ENCODE data around the gene COA7.
A peak's percentile ranks its signal among the peaks of the same experiment; 100 is the strongest.

Gene COA7

GRCh38 chr1:52669696-52670095 is 28.5 kb downstream of the COA7 start:
- no peak for DNase-seq (ENCODE audit: low spot score)

DNA sequence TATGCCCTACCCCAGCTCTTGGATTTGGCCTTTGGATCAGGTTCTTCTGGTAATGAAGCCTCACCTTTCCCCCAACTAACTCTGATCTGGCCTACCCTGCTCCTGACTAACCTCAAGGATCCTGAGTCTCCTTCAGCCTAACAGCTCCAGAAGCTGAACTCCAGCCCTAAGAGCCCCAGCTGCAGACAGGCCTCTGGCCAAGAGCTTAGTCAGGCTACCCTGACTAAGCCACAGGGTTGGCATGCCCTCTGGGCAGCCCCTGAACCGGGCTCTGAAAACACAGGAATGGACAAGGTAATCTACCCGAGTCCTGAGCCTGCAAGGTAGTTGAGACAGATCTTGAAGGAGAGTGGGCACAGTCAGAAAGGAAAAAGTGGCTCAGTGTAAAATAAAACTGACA is 29.4 kb downstream of the COA7 start:
- DNase-seq (ENCODE audit: low spot score), result no peak

GRCh38 chr1:52667984-52668383 is 30.2 kb downstream of the COA7 start:
- no peak for DNase-seq (ENCODE audit: low spot score)

- DNase-seq (ENCODE audit: low spot score), result no peak
These were observed 30.9 kb downstream of the COA7 start for GRCh38 chr1:52667290-52667689.

- no peak for DNase-seq (ENCODE audit: low spot score)
These were observed 32.9 kb downstream of the COA7 start for GRCh38 chr1:52665006-52665941.

GRCh38 chr1:52663716-52664115 is 34.4 kb downstream of the COA7 start:
- DNase-seq (ENCODE audit: low spot score), result no peak

GRCh38 chr1:52662645-52663313 is 35.4 kb downstream of the COA7 start:
- DNase-seq (ENCODE audit: low spot score), result no peak

GRCh38 chr1:52660807-52661206 is 37.3 kb downstream of the COA7 start:
- DNase-seq (ENCODE audit: low spot score), result no peak

DNA sequence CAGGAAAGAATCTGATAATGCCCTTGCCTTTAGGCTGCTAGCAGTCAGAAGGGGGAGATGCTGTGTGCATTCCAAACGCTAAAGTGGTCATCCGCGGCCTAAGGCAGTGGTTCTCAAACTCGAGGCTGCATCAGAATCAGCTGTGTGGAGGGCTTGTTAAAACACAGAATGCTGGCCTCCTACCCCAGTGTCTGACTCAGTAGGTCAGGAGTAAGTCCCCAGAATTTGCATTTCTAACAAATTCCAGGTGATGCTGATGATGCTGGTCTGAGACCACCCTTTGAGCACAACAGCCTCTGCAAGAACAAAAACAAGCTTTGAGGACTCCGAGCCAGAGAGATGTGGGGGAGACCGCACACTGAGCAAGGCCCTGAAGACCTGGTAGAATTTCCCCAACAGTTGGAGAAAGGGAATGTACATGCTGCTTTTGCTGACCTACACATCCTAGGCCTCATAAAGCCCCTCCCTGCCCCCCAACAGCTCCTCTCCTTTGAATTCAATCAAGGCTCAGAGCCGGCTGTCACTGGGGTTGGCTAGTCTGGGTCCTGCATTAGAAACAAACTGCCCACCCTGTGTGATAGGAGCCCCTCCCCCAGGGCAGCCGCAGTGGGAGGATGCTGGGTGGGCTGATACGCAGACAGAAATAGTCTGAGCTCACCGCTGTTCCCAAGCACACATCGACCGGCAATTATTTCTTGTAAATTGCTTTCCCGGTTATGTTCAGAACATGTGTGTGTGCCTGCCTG is 38.1 kb downstream of the COA7 start:
- DNase-seq (ENCODE audit: low spot score), result no peak

DNA sequence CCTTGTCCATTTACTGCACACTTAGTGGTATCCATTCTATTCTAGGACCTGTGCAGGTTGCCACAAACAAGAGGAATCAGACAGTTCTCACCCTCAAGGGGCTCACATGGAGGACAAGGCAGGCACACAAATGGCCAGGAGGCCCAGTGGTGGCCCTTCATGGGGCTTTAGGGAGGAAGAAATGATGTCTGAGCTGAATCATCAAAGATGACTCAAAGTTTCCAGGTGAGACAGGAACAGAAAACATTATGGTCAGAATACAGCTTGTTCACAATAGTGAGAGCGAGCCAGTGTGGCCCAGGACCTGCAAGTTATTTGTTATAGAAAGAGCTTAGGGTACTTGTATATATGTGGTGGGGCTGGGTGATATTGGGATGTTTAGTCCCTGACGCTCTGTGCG is 38.8 kb downstream of the COA7 start:
- no peak for DNase-seq (ENCODE audit: low spot score)

DNA sequence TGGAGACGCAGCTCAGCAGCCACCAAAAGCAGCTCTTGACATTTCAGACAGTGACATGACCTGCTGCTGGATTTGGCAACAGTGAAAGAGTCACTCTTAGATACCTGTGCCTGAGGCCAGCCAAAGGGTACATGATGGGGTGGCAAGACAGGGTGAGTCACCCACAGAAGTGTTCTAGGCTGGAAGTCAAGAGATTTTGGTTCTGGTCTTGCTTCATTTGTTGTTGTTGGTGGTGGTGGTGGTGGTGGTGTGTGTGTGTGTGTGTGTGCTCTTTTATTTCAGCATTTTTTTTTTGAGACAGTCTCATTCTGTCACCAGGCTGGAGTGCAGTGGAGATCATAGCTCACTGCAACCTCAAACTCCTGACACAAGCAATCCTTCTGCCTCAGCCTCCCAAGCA is 39.4 kb downstream of the COA7 start:
- no peak for DNase-seq (ENCODE audit: low spot score)

- DNase-seq (ENCODE audit: low spot score), result no peak
These were observed 40.4 kb downstream of the COA7 start for GRCh38 chr1:52657702-52658101.

- no peak for DNase-seq (ENCODE audit: low spot score)
These were observed 44.1 kb downstream of the COA7 start for GRCh38 chr1:52654063-52654462.

DNA sequence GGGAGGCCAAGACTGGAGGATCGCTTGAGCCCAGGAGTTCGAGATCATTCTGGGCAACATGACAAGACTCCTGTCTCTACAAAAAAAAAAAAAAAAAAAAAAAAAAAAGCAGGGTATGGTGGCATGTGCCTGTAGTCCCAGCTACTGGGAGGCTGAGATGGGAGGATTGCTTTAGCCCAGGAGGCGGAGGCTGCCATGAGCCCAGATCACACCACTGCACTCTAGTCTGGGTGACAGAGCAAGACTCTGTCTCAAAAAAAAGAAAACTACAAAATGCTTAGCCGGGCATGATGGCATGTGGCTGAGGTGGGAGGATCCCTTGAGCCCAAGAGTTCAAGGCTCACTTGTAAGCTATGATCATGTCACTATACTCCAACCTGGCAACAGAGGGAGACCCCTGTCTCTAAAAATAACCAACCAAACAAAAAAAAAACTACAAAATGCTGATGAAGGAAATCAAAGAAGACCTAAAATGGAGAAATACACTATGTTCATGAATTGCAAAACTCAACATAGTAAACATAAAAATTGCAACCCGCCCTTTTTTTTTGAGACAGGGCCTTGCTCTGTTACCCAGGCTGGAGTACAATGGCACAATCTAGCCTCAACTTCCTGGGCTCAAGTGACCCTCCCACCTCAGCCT is 44.8 kb downstream of the COA7 start:
- DNase-seq (ENCODE audit: low spot score), result no peak

DNA sequence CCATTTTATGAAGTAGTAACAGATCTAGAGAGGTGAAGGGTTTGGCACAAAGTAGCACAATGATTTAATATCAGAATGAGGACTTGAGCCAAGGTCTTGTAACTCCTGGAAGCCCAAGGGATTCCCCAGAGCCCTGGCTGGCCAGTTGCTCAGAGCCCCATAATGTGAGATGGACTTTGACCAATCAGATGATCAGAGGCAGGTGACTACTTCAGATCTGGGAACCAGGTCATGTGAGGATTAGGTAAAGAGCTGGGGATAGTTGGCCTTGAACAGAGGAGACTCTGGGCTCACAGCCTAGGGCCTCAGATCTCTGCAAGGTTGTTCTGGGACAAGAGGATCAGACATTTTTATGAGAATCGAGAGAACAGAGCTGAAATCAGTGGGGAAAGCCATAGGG is 46.2 kb downstream of the COA7 start:
- DNase-seq (ENCODE audit: low spot score), result no peak

GRCh38 chr1:52645261-52645660 is 52.9 kb downstream of the COA7 start:
- DNase-seq (ENCODE audit: low spot score), result no peak

DNA sequence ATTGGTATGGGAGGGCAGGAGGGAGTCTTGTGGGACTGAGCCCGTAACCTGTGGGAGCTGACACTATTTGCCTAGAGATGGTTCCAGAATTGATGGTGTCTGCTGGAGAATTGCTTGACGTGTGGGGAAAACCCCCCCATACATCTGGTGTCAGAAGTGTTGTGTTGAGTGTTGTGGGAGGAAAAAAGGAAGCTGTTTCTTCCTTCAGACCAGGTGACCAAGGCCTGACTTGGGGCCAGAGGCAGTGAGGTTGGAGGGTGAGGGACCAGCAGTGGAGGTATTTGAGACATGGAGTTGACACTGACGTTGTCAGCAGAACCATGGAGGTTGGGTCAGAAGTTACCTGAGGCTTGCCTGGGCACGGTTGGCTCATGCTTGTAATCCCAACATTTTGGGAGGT is 56.8 kb downstream of the COA7 start:
- peak; percentile 20 for DNase-seq (ENCODE audit: low spot score)

GRCh38 chr1:52640697-52641096 is 57.5 kb downstream of the COA7 start:
- no peak for DNase-seq (ENCODE audit: low spot score)

GRCh38 chr1:52637946-52638345 is 60.2 kb downstream of the COA7 start:
- no peak for DNase-seq (ENCODE audit: low spot score)

DNA sequence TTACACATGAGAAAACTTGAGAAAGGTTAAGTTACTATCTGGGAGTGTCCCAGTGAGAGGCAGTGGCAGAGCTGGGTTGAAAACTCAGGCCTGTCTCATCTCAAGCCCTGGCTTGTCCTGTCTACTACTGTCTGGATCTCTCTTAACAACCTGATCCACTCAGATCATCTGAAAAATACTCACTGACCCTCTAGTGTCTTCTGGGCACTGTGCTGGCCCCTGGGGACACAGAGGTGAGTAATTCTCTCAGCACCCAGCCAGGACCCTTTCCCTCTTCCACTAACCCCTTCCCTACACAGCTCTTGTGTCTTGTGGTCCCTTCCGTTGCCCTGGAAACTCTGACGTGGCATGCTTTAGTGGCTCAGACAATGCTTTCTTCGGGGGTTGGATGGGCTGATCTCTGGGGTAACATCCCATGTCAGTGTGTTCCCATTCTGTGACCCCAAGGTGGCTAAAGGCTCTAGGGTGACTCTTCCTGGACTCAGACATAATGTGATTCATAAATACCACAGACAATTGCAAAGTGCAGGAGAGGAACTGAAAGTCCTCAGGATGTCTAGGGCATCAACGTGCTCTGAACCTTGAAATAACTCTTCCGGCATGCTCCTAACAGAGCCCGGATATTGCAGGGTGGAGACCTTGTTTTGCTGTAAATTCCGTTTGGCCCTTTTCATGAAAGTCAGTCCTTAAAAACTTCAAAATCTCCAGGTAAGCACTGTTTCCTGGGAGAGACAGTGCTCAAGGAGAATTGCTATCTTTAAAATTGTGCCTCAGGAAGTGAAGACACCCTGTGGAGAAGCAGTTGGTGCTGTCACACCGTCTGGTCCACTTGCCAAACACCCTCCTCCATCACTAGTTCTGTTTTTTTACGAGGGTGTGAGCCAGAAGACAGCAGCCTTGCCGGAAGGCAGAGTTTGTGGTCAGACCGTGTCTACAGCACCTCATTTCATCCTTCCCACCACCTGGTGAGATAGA is 61.1 kb downstream of the COA7 start:
- peak; percentile 54 for DNase-seq (ENCODE audit: low spot score)

Measured in pons (tissue), 1 donor.